A549 (cell line): ENCODE data around the gene MYOZ2. TPM values are rescaled to one million over a fixed set of nuclear protein-coding genes. Genes with fewer than 3 reads are reported as not detected.

ENCODE experiments used
- ATAC-seq, 2 experiments: fragments of 200-7000 bp in 1 of 2; fragments of >200 bp in 1 of 2; cut with Nextera tagmentation in 1 of 2; cut with Tn5 transposase in 1 of 2; 3 replicates each; pipeline versions ENCODE4 v1.8.0 to v1.9.1; 2018 to 2020; ENCODE audit warnings: mild to moderate bottlenecking in 1 of 2, moderate library complexity in 1 of 2
- CTCF ChIA-PET: fragments of 300-600 bp; sonication (Branson Sonifier 250); formaldehyde crosslinking; extraction: SDS; loops from one replicate; lab custom pipeline; 2021; ENCODE audit warnings: antibody characterized with exemption, inconsistent platforms; lab: Yijun Ruan, JAX
- POLR2A ChIA-PET: fragments of 350-600 bp; formaldehyde crosslinking; extraction: SDS; loops from one replicate; lab custom pipeline; 2021; ENCODE audit warnings: antibody characterized with exemption, inconsistent platforms; lab: Yijun Ruan, JAX
- DNase-seq, 2 experiments: peaks; one replicate each; pipeline versions ENCODE4 v3.0.0 to v3.0.0-alpha.2; 2011 to 2016; ENCODE audit warnings: low read depth in 1 of 2, low spot score in 1 of 2
- FAIRE-seq: peaks from 2 replicates; lab custom pipeline; 2011; peaks lifted over from hg19 to GRCh38; lab: Jason Lieb, UNC
- H3K27ac ChIP-seq, 2 experiments: fragments of >200 bp; sonication (Bioruptor Twin); formaldehyde crosslinking; 3 replicates each; pipeline ENCODE4 v1.5.1; 2016 to 2017
- H3K4me1 ChIP-seq: fragments of >200 bp; sonication (Bioruptor Twin); formaldehyde crosslinking; 3 replicates; pipeline ENCODE4 v1.6.1; 2016
- H3K4me2 ChIP-seq: fragments of >200 bp; sonication (Bioruptor Twin); formaldehyde crosslinking; 3 replicates; pipeline ENCODE4 v1.6.1; 2016
- H3K4me3 ChIP-seq: fragments of >200 bp; sonication (Bioruptor Twin); formaldehyde crosslinking; 3 replicates; pipeline ENCODE4 v1.5.1; 2016
- H3K9me3 ChIP-seq: fragments of >200 bp; sonication (Bioruptor Twin); formaldehyde crosslinking; 3 replicates; pipeline ENCODE4 v1.6.1; 2016
- CBX2 ChIP-seq: fragments of 200-600 bp; sonication (generic); IDR thresholded peaks from 2 replicates; pipeline ENCODE4 v1.6.1; 2016; ENCODE audit warnings: low read depth, mild to moderate bottlenecking, borderline replicate concordance
- CEBPB ChIP-seq, 2 experiments: fragments of >200 bp in 1 of 2; sonication (Bioruptor Twin) in 1 of 2; formaldehyde crosslinking in 1 of 2; IDR thresholded peaks; 2 replicates each; pipeline ENCODE4 v1.6.1; 2012 to 2016
- CHD2 ChIP-seq: fragments of 150-350 bp; IDR thresholded peaks from 2 replicates; pipeline ENCODE4 v1.6.1; 2014; ENCODE audit warnings: low read length; ENCODE audit not compliant: partially characterized antibody
- CHD4 ChIP-seq: fragments of 200-600 bp; sonication (generic); IDR thresholded peaks from 2 replicates; pipeline ENCODE4 v1.6.1; 2016; ENCODE audit warnings: antibody characterized with exemption, mild to moderate bottlenecking, borderline replicate concordance
- EHF ChIP-seq: fragments of 250-450 bp; sonication (Bioruptor Pico); IDR thresholded peaks from 2 replicates; pipeline ENCODE4 v1.5.0; 2020; ENCODE audit warnings: mild to moderate bottlenecking
- EHMT2 ChIP-seq: fragments of 200-600 bp; sonication (generic); IDR thresholded peaks from 2 replicates; pipeline ENCODE4 v1.6.1; 2016; ENCODE audit warnings: antibody characterized with exemption, low read depth, mild to moderate bottlenecking, moderate library complexity
- ESRRA ChIP-seq: fragments of 150-350 bp; IDR thresholded peaks from 2 replicates; pipeline ENCODE4 v1.6.1; 2014; ENCODE audit warnings: mild to moderate bottlenecking, low read length, borderline replicate concordance
- FOXS1 ChIP-seq: fragments of 250-450 bp; sonication (Bioruptor Pico); IDR thresholded peaks from 2 replicates; pipeline ENCODE4 v1.5.0; 2020; ENCODE audit warnings: mild to moderate bottlenecking, moderate library complexity
- GATA3 ChIP-seq: IDR thresholded peaks from 2 replicates; pipeline ENCODE4 v1.6.1; 2012; ENCODE audit warnings: borderline replicate concordance
- HDAC2 ChIP-seq: fragments of 200-600 bp; sonication (generic); IDR thresholded peaks from 2 replicates; pipeline ENCODE4 v1.6.1; 2016
- HES2 ChIP-seq: fragments of >200 bp; sonication (Bioruptor Twin); formaldehyde crosslinking; IDR thresholded peaks from 2 replicates; pipeline ENCODE4 v1.6.1; 2016
- HOXA7 ChIP-seq: fragments of 250-450 bp; sonication (Bioruptor Pico); IDR thresholded peaks from 2 replicates; pipeline ENCODE4 v1.5.0; 2020; ENCODE audit warnings: mild to moderate bottlenecking, moderate library complexity
- HOXB13 ChIP-seq: fragments of 250-450 bp; sonication (Bioruptor Pico); IDR thresholded peaks from 2 replicates; pipeline ENCODE4 v1.5.0; 2020; ENCODE audit warnings: low read depth, mild to moderate bottlenecking, moderate library complexity
- JUN ChIP-seq, 2 experiments: fragments of >200 bp; sonication (Bioruptor Twin); formaldehyde crosslinking; IDR thresholded peaks; 2 replicates in 1 of 2; 3 replicates in 1 of 2; pipeline ENCODE4 v1.6.1; 2016 to 2017
- KDM5A ChIP-seq: fragments of 200-600 bp; sonication (generic); IDR thresholded peaks from 2 replicates; pipeline ENCODE4 v1.6.1; 2016; ENCODE audit warnings: antibody characterized with exemption, mild to moderate bottlenecking
- MAX ChIP-seq: IDR thresholded peaks from 2 replicates; pipeline ENCODE4 v1.6.1; 2012
- MAZ ChIP-seq: fragments of 150-350 bp; IDR thresholded peaks from 2 replicates; pipeline ENCODE4 v1.6.1; 2014; ENCODE audit warnings: antibody characterized with exemption, low read depth, low read length, borderline replicate concordance
- POLR2A ChIP-seq: IDR thresholded peaks from 2 replicates; pipeline ENCODE4 v1.6.1; 2012; ENCODE audit warnings: mild to moderate bottlenecking, low read length
- POLR2AphosphoS2 ChIP-seq: conservative IDR thresholded peaks from 2 replicates; pipeline ENCODE4 v1.6.1; 2012; ENCODE audit warnings: low read length, improper control_type of control experiment, inconsistent platforms
- RCOR1 ChIP-seq: fragments of 150-350 bp; IDR thresholded peaks from 2 replicates; pipeline ENCODE4 v1.6.1; 2014; ENCODE audit warnings: antibody characterized with exemption, low read length, low read depth
- RFX5 ChIP-seq: fragments of 450-650 bp; IDR thresholded peaks from 2 replicates; pipeline ENCODE4 v1.7.1; 2014; ENCODE audit warnings: antibody characterized with exemption, mild to moderate bottlenecking, moderate library complexity
- SMC3 ChIP-seq: fragments of >200 bp; sonication (Bioruptor Twin); formaldehyde crosslinking; IDR thresholded peaks from 3 replicates; pipeline ENCODE4 v1.6.1; 2018; ENCODE audit warnings: inconsistent platforms
- SREBF2 ChIP-seq: fragments of 450-650 bp; IDR thresholded peaks from 2 replicates; pipeline ENCODE4 v1.6.1; 2014; ENCODE audit warnings: mild to moderate bottlenecking, moderate library complexity
- TFCP2L1 ChIP-seq: fragments of 250-450 bp; sonication (Bioruptor Pico); IDR thresholded peaks from 2 replicates; pipeline ENCODE4 v1.5.0; 2021; ENCODE audit warnings: mild to moderate bottlenecking
- TP53 ChIP-seq: fragments of 250-450 bp; sonication (Bioruptor Pico); IDR thresholded peaks from 2 replicates; pipeline ENCODE4 v1.5.0; 2021; ENCODE audit warnings: mild to moderate bottlenecking, moderate library complexity
- ZFP36 ChIP-seq: fragments of 450-650 bp; IDR thresholded peaks from 2 replicates; pipeline ENCODE4 v1.6.1; 2014; ENCODE audit warnings: borderline replicate concordance; ENCODE audit not compliant: partially characterized antibody
- ZNF302 ChIP-seq: fragments of 250-450 bp; sonication (Bioruptor Pico); IDR thresholded peaks from 2 replicates; pipeline ENCODE4 v1.9.0; 2021; ENCODE audit warnings: inconsistent platforms, mild to moderate bottlenecking, moderate library complexity
- ZSCAN20 ChIP-seq: fragments of 250-450 bp; sonication (Bioruptor Pico); IDR thresholded peaks from 2 replicates; pipeline ENCODE4 v1.8.0; 2022; ENCODE audit warnings: mild to moderate bottlenecking, moderate library complexity
- WGBS: methylation state at CpG from one replicate; pipeline ENCODE4 v1.1.6; 2017; ENCODE audit errors: missing lambda C conversion rate; 5-methylcytosine and 5-hydroxymethylcytosine counted together
- polyA plus RNA-seq, 4 experiments: library from polyadenylated mRNA; depleted of rRNA in 3 of 4; stranded (reverse); fragments of >200 nt; fragmentation: RNase III in 1 of 4; extraction: RNeasy Plus Mini Kit Qiagen cat#74134 plus additional on column Dnase treatment in 1 of 4; gene quantifications; 2 replicates in 3 of 4; 3 replicates in 1 of 4; pipeline ENCODE4 v1.2.3, GENCODE V29; 2011 to 2017
- TF ChIP-seq, protein P1 (sequence below): IDR thresholded peaks from 2 replicates; pipeline ENCODE4 v1.6.1; 2012
- TF ChIP-seq, protein P2 (sequence below): fragments of 250-450 bp; sonication (Bioruptor Pico); IDR thresholded peaks from 2 replicates; pipeline ENCODE4 v1.5.0; 2021; ENCODE audit warnings: mild to moderate bottlenecking, moderate library complexity, borderline replicate concordance
- TF ChIP-seq, protein P3 (sequence below): fragments of 450-650 bp; IDR thresholded peaks from 2 replicates; pipeline ENCODE4 v1.6.1; 2014; ENCODE audit warnings: antibody characterized with exemption
- TF ChIP-seq, protein P4 (sequence below): fragments of >200 bp; sonication (Bioruptor Twin); formaldehyde crosslinking; IDR thresholded peaks from 3 replicates; pipeline ENCODE4 v1.6.1; 2016

Gene MYOZ2
- polyA plus RNA-seq, 2 of the 4 experiments (the other 2 are of a cell fraction), result not detected

- ChIA-PET CTCF (interaction anchor here (0.6 kb wide), 1 partner anchor 24 kb away, joined by 3 read pairs; no protein-coding TSS in a partner anchor), POLR2A (interaction anchor here (1.3 kb wide), 1 partner anchor 17 kb away, joined by 4 read pairs; the partner anchor contains the start of gene USP53)
- TF ChIP-seq CEBPB (IDR thresholded peaks at IDR 0.05) (no peak), CHD4 (no peak), ZFP36 (no peak), ESRRA (no peak), TP53 (CRISPR knock-in tag) (no peak), SREBF2 (no peak), ZSCAN20 (CRISPR knock-in tag) (no peak), JUN (IDR thresholded peaks at IDR 0.05) (no peak), POLR2AphosphoS2 (no peak), HES2 (no peak), POLR2A (no peak), CHD2 (no peak), SMC3 (no peak), HDAC2 (no peak), GATA3 (no peak), HOXA7 (CRISPR knock-in tag) (no peak), FOXS1 (CRISPR knock-in tag) (no peak)
- TF ChIP-seq, protein P1, sequence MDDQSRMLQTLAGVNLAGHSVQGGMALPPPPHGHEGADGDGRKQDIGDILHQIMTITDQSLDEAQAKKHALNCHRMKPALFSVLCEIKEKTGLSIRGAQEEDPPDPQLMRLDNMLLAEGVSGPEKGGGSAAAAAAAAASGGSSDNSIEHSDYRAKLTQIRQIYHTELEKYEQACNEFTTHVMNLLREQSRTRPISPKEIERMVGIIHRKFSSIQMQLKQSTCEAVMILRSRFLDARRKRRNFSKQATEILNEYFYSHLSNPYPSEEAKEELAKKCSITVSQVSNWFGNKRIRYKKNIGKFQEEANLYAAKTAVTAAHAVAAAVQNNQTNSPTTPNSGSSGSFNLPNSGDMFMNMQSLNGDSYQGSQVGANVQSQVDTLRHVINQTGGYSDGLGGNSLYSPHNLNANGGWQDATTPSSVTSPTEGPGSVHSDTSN, result no peak
- TF ChIP-seq, protein P2, sequence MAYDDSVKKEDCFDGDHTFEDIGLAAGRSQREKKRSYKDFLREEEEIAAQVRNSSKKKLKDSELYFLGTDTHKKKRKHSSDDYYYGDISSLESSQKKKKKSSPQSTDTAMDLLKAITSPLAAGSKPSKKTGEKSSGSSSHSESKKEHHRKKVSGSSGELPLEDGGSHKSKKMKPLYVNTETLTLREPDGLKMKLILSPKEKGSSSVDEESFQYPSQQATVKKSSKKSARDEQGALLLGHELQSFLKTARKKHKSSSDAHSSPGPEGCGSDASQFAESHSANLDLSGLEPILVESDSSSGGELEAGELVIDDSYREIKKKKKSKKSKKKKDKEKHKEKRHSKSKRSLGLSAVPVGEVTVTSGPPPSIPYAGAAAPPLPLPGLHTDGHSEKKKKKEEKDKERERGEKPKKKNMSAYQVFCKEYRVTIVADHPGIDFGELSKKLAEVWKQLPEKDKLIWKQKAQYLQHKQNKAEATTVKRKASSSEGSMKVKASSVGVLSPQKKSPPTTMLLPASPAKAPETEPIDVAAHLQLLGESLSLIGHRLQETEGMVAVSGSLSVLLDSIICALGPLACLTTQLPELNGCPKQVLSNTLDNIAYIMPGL (CRISPR knock-in tag), result no peak
- TF ChIP-seq, protein P3, sequence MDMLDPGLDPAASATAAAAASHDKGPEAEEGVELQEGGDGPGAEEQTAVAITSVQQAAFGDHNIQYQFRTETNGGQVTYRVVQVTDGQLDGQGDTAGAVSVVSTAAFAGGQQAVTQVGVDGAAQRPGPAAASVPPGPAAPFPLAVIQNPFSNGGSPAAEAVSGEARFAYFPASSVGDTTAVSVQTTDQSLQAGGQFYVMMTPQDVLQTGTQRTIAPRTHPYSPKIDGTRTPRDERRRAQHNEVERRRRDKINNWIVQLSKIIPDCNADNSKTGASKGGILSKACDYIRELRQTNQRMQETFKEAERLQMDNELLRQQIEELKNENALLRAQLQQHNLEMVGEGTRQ, result no peak
- 90% methylated on average over 4 of the region's 4 CpGs for WGBS
- Histone ChIP-seq H3K4me2 (no peak overlapping the region), H3K4me1 (peaks cover 19% of the 10 kb centered on the region), H3K27ac (no peak overlapping the region), H3K4me3 (no peak overlapping the region), H3K9me3 (no peaks in the 10 kb centered on the region)
- FAIRE-seq, result no peak
- ATAC-seq, result no peak; a peak in 1 of 6 replicates
- DNase-seq, result no peak
Measured at GRCh38 chr4:119229908-119230687, 94.5 kb downstream of the MYOZ2 start.

- CTCF ChIA-PET, result no interaction called here
- H3K27ac ChIP-seq, result no peak overlapping the region
- H3K4me2 ChIP-seq, result no peak overlapping the region
- 63% methylated on average over 3 of the region's 3 CpGs for WGBS
- ATAC-seq (no peak), DNase-seq (no peak), FAIRE-seq (no peak)
- peaks cover 21% of the 10 kb centered on the region for H3K4me1 ChIP-seq
- H3K9me3 ChIP-seq, result no peaks in the 10 kb centered on the region
- H3K4me3 ChIP-seq, result no peak overlapping the region
- POLR2A ChIA-PET, result no interaction called here
- TF ChIP-seq ZNF302 (CRISPR knock-in tag), result no peak
- TF ChIP-seq, protein P2 (CRISPR knock-in tag), result no peak
- TF ChIP-seq EHF, result no peak
- no peak for TF ChIP-seq RCOR1
- TF ChIP-seq, protein P4, sequence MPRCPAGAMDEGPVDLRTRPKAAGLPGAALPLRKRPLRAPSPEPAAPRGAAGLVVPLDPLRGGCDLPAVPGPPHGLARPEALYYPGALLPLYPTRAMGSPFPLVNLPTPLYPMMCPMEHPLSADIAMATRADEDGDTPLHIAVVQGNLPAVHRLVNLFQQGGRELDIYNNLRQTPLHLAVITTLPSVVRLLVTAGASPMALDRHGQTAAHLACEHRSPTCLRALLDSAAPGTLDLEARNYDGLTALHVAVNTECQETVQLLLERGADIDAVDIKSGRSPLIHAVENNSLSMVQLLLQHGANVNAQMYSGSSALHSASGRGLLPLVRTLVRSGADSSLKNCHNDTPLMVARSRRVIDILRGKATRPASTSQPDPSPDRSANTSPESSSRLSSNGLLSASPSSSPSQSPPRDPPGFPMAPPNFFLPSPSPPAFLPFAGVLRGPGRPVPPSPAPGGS, result no peak
- no peak for TF ChIP-seq RFX5
- no peak for TF ChIP-seq MAZ
- no peak for TF ChIP-seq EHMT2
- no peak for TF ChIP-seq HDAC2
- TF ChIP-seq CBX2, result no peak
- no peak for TF ChIP-seq TFCP2L1 (CRISPR knock-in tag)
- no peak for TF ChIP-seq JUN (IDR thresholded peaks at IDR 0.05)
- no peak for TF ChIP-seq KDM5A
- TF ChIP-seq POLR2A, result no peak
- no peak for TF ChIP-seq HOXB13 (CRISPR knock-in tag)
- no peak for TF ChIP-seq MAX
Measured at GRCh38 chr4:119231491-119231890, 95.9 kb downstream of the MYOZ2 start.
